Retinal pigment epithelial cell (primary cell): ENCODE data around the gene SPATS2L.

ENCODE experiments used
- DNase-seq: peaks from one replicate; pipeline ENCODE4 v3.0.0-alpha.2; 2010; ENCODE audit warnings: low read depth
- H3K4me3 ChIP-seq: 2 replicates; pipeline ENCODE4 v1.5.1; 2011; ENCODE audit warnings: mild to moderate bottlenecking, low read length, control low read depth, moderate library complexity
- TF ChIP-seq, protein P1 (sequence below): conservative IDR thresholded peaks from 2 replicates; pipeline ENCODE4 v1.5.1; 2011; ENCODE audit warnings: low read depth, low read length, control low read depth, inconsistent platforms

The SPATS2L gene

GRCh38 chr2:200365209-200365608 lies 58.7 kb downstream of the SPATS2L start:
- TF ChIP-seq, protein P1, sequence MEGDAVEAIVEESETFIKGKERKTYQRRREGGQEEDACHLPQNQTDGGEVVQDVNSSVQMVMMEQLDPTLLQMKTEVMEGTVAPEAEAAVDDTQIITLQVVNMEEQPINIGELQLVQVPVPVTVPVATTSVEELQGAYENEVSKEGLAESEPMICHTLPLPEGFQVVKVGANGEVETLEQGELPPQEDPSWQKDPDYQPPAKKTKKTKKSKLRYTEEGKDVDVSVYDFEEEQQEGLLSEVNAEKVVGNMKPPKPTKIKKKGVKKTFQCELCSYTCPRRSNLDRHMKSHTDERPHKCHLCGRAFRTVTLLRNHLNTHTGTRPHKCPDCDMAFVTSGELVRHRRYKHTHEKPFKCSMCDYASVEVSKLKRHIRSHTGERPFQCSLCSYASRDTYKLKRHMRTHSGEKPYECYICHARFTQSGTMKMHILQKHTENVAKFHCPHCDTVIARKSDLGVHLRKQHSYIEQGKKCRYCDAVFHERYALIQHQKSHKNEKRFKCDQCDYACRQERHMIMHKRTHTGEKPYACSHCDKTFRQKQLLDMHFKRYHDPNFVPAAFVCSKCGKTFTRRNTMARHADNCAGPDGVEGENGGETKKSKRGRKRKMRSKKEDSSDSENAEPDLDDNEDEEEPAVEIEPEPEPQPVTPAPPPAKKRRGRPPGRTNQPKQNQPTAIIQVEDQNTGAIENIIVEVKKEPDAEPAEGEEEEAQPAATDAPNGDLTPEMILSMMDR = no peak

GRCh38 chr2:200367155-200367554 lies 60.7 kb downstream of the SPATS2L start:
- TF ChIP-seq, protein P1 = no peak
- DNase-seq = no peak
- H3K4me3 ChIP-seq = no peak overlapping the region

More at GRCh38 chr2:200365209-200365608, 58.7 kb downstream of the SPATS2L start:
- no peak for DNase-seq
- H3K4me3 ChIP-seq = no peak overlapping the region

DNA sequence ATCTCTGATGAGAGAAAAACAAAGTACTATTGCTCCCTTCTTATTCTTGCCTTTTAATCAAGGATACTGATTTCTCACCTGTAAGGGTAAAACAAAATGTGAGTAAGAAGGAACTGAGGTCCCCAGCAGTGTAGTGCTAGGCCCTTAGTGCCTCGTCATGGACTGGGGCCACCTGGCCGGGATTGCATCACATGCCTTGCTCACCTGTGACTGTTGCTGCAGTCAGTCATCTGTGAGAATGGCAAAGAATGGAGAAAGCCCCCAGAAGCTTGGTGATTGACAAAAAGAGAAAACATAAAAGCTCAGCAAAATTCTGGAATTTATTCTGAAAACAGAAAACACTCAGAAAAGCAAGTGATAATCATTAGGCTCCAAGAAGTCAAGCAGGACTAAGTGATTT lies 63.4 kb downstream of the SPATS2L start:
- TF ChIP-seq, protein P1 = no peak
- DNase-seq = no peak
- H3K4me3 ChIP-seq = no peak overlapping the region

GRCh38 chr2:200373231-200373630 lies 66.7 kb downstream of the SPATS2L start:
- DNase-seq = no peak
- no peak overlapping the region for H3K4me3 ChIP-seq
- TF ChIP-seq, protein P1 = no peak

GRCh38 chr2:200373973-200374416 lies 67.5 kb downstream of the SPATS2L start:
- no peak for DNase-seq
- TF ChIP-seq, protein P1 = no peak
- no peak overlapping the region for H3K4me3 ChIP-seq

DNA sequence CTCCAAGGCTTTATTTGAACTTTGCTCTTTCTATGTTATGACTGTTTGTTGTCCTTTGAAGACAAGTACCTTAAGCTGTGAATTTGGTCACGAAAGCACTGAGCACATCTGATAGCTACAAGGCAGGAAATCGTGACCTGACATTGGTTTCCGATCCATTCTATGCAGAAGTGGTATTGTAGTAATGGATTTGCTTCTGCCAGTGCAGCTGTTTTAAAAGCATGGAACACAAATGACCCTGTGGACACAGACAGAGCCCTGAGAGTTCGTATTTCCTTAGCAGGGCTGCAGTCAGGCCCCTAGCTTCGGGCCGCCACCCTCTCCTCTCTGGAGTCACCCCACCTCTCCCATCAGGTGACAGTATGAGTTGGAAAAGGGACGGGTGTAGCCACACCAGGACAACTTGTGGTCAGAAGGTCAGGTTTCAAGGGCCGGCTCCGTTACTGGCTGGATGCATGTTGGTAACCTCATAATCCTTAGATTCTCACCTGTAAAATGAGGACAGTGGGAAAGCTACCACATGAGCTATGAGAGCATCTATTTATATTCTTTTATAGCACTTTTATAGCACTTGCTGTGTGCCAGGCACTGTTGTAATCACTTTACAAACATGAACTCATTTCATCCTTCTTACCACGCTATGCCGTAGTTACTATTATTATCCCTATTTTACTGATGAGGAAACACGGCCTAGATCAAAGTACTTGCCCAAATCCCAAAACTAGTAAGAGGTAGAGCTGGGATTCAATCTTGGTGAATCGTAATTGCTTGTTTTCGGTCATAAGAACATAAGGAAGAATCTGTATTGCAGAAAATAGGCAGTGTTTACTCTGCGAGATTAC lies 70.2 kb downstream of the SPATS2L start:
- H3K4me3 ChIP-seq = no peak overlapping the region
- TF ChIP-seq, protein P1 = no peak
- no peak for DNase-seq
